HEK293 (cell line): ENCODE measurements around the gene RPS6KA3.

Source experiments
- HOXA7 ChIP-seq: sonication (generic); formaldehyde crosslinking; IDR thresholded peaks from 2 replicates; pipeline ENCODE4 v1.8.1; 2022; ENCODE audit warnings: missing genetic modification reagents, borderline replicate concordance
- IKZF3 ChIP-seq: fragments of 450-650 bp; IDR thresholded peaks from 2 replicates; pipeline ENCODE4 v1.5.0; 2018; ENCODE audit warnings: missing biosample characterization, mild to moderate bottlenecking, missing genetic modification characterization, moderate library complexity
- KLF16 ChIP-seq: fragments of 450-650 bp; formaldehyde crosslinking; IDR thresholded peaks from 2 replicates; pipeline ENCODE4 v1.5.1; 2017; ENCODE audit warnings: missing biosample characterization, missing genetic modification characterization
- PRDM6 ChIP-seq: fragments of 450-650 bp; formaldehyde crosslinking; IDR thresholded peaks from 2 replicates; pipeline ENCODE4 v1.5.1; 2017; ENCODE audit warnings: missing biosample characterization, missing genetic modification characterization
- YY1 ChIP-seq: fragments of 450-650 bp; formaldehyde crosslinking; IDR thresholded peaks from 2 replicates; pipeline ENCODE4 v1.5.1; 2018; ENCODE audit warnings: missing biosample characterization, missing genetic modification characterization
- ZBTB10 ChIP-seq: fragments of 450-650 bp; formaldehyde crosslinking; IDR thresholded peaks from 2 replicates; pipeline ENCODE4 v1.5.1; 2016; ENCODE audit warnings: missing biosample characterization, missing genetic modification characterization
- ZBTB26 ChIP-seq: fragments of 450-650 bp; formaldehyde crosslinking; optimal IDR thresholded peaks from 2 replicates; pipeline ENCODE3; 2016; ENCODE audit warnings: missing biosample characterization, mild to moderate bottlenecking, missing genetic modification characterization
- ZBTB8A ChIP-seq: fragments of 450-650 bp; formaldehyde crosslinking; IDR thresholded peaks from 2 replicates; pipeline ENCODE4 v1.5.1; 2016; ENCODE audit warnings: missing biosample characterization, missing genetic modification characterization
- ZIC2 ChIP-seq: fragments of 450-650 bp; formaldehyde crosslinking; IDR thresholded peaks from 2 replicates; pipeline ENCODE4 v1.5.1; 2016; ENCODE audit warnings: missing biosample characterization, missing genetic modification characterization
- ZNF10 ChIP-seq: fragments of 450-650 bp; formaldehyde crosslinking; IDR thresholded peaks from 2 replicates; pipeline ENCODE4 v1.5.1; 2017; ENCODE audit warnings: missing biosample characterization, missing genetic modification characterization
- ZNF114 ChIP-seq: fragments of 450-650 bp; formaldehyde crosslinking; IDR thresholded peaks from 2 replicates; pipeline ENCODE4 v1.5.0; 2017; ENCODE audit warnings: missing biosample characterization, missing genetic modification characterization
- ZNF121 ChIP-seq: fragments of 450-650 bp; formaldehyde crosslinking; IDR thresholded peaks from 2 replicates; pipeline ENCODE4 v1.5.1; 2016; ENCODE audit warnings: missing biosample characterization, missing genetic modification characterization
- ZNF239 ChIP-seq: fragments of 450-650 bp; formaldehyde crosslinking; IDR thresholded peaks from 2 replicates; pipeline ENCODE4 v1.5.1; 2016; ENCODE audit warnings: missing biosample characterization, missing genetic modification characterization
- ZNF24 ChIP-seq: fragments of 450-650 bp; formaldehyde crosslinking; IDR thresholded peaks from 2 replicates; pipeline ENCODE4 v1.5.1; 2016; ENCODE audit warnings: missing biosample characterization, missing genetic modification characterization
- ZNF280D ChIP-seq: fragments of 450-650 bp; formaldehyde crosslinking; IDR thresholded peaks from 2 replicates; pipeline ENCODE4 v1.5.1; 2016; ENCODE audit warnings: missing biosample characterization, missing genetic modification characterization
- ZNF398 ChIP-seq: fragments of 450-650 bp; formaldehyde crosslinking; IDR thresholded peaks from 2 replicates; pipeline ENCODE4 v1.5.1; 2017; ENCODE audit warnings: missing biosample characterization, missing genetic modification characterization
- ZNF449 ChIP-seq: fragments of 450-650 bp; formaldehyde crosslinking; IDR thresholded peaks from 2 replicates; pipeline ENCODE4 v1.5.1; 2017; ENCODE audit warnings: missing biosample characterization, mild to moderate bottlenecking, missing genetic modification characterization, moderate library complexity
- ZNF488 ChIP-seq: fragments of 450-650 bp; formaldehyde crosslinking; IDR thresholded peaks from 2 replicates; pipeline ENCODE4 v1.5.1; 2016; ENCODE audit warnings: missing biosample characterization, missing genetic modification characterization
- ZNF513 ChIP-seq: fragments of 450-650 bp; IDR thresholded peaks from 2 replicates; pipeline ENCODE4 v1.5.1; 2018; ENCODE audit warnings: missing biosample characterization, missing genetic modification characterization
- ZNF544 ChIP-seq: fragments of 450-650 bp; formaldehyde crosslinking; IDR thresholded peaks from 2 replicates; pipeline ENCODE4 v1.5.0; 2017; ENCODE audit warnings: missing biosample characterization, missing genetic modification characterization
- ZNF549 ChIP-seq: fragments of 450-650 bp; IDR thresholded peaks from 2 replicates; pipeline ENCODE4 v1.5.1; 2018; ENCODE audit warnings: missing biosample characterization, missing genetic modification characterization, mild to moderate bottlenecking, inconsistent platforms, moderate library complexity
- ZNF626 ChIP-seq: fragments of 450-650 bp; sonication (Bioruptor Pico); formaldehyde crosslinking; IDR thresholded peaks from 2 replicates; pipeline ENCODE4 v1.5.1; 2018; ENCODE audit warnings: missing biosample characterization, missing genetic modification characterization, inconsistent platforms
- ZNF707 ChIP-seq: fragments of 450-650 bp; formaldehyde crosslinking; IDR thresholded peaks from 2 replicates; pipeline ENCODE4 v1.5.1; 2016; ENCODE audit warnings: missing biosample characterization, missing genetic modification characterization
- ZNF777 ChIP-seq: fragments of 450-650 bp; formaldehyde crosslinking; IDR thresholded peaks from 2 replicates; pipeline ENCODE4 v1.5.1; 2017; ENCODE audit warnings: missing biosample characterization, missing genetic modification characterization, borderline replicate concordance

The RPS6KA3 gene

GRCh38 chrX:20266810-20267606 lies at the start of gene RPS6KA3 (continued):
- TF ChIP-seq ZNF121 (tag by site-specific recombination), result no peak
- TF ChIP-seq ZNF280D (tag by site-specific recombination), result no peak
- no peak for TF ChIP-seq PRDM6 (tag by site-specific recombination)
- peak; percentile 97 for TF ChIP-seq ZBTB26 (tag by site-specific recombination)
- TF ChIP-seq ZNF513, result no peak
- TF ChIP-seq ZBTB10 (tag by site-specific recombination), result peak; percentile 82; the same call in 1 of the 2 replicates
- no peak for TF ChIP-seq ZNF24 (tag by site-specific recombination)
- no peak for TF ChIP-seq ZNF239 (tag by site-specific recombination)
- TF ChIP-seq YY1 (tag by site-specific recombination), result peak; percentile 73; the same call in 1 of the 2 replicates
- 0 out of 2 replicates have a peak, but pooled peaks have one; percentile 51 for TF ChIP-seq ZNF777 (tag by site-specific recombination)
- TF ChIP-seq ZNF626, result no peak
- peak; percentile 78 for TF ChIP-seq ZNF398 (tag by site-specific recombination)
- TF ChIP-seq ZNF114 (tag by site-specific recombination), result no peak
- peak; percentile 94 for TF ChIP-seq ZBTB8A (tag by site-specific recombination)
- TF ChIP-seq ZNF544 (tag by site-specific recombination), result no peak
- no peak for TF ChIP-seq ZNF488 (tag by site-specific recombination)
- TF ChIP-seq ZNF707, result no peak
- TF ChIP-seq IKZF3 (tag by site-specific recombination), result no peak
- 0 out of 2 replicates have a peak, but pooled peaks have one; percentile 42 for TF ChIP-seq KLF16 (tag by site-specific recombination)
- TF ChIP-seq ZNF449 (tag by site-specific recombination), result peak; percentile 83
- no peak for TF ChIP-seq ZNF549 (tag by site-specific recombination)
- no peak for TF ChIP-seq ZNF10
- TF ChIP-seq HOXA7 (CRISPR knock-in tag), result no peak
- TF ChIP-seq ZIC2 (tag by site-specific recombination), result no peak; the same call in 1 of the 2 replicates
